Endothelial cell of umbilical vein (primary cell): Measurements from ENCODE around the gene PCSK6. TPM values are rescaled to one million over a fixed set of nuclear protein-coding genes. Genes with fewer than 3 reads are reported as not detected.

Source experiments
- BruUV-seq: library from RNA; stranded (reverse); fragments of 400-500 nt; replicated peaks from 2 replicates; lab custom pipeline; 2021; lab: Mats Ljungman, UMichigan
- CTCF ChIA-PET: fragments of 300-600, 350-600 bp; sonication (Branson Sonifier 250); formaldehyde crosslinking; loops from one replicate; lab custom pipeline; 2021; ENCODE audit warnings: antibody characterized with exemption, inconsistent platforms; lab: Charles Lee
- POLR2A ChIA-PET: fragments of 300-600, 350-600 bp; sonication (Branson Sonifier 250); formaldehyde crosslinking; loops from one replicate; lab custom pipeline; 2021; ENCODE audit warnings: antibody characterized with exemption, inconsistent platforms; lab: Charles Lee
- DNase-seq: peaks from one replicate; pipeline ENCODE4 v3.0.0-alpha.2; 2011; ENCODE audit warnings: low read depth, low spot score
- FAIRE-seq: peaks from 2 replicates; lab custom pipeline; 2011; peaks lifted over from hg19 to GRCh38; lab: Jason Lieb, UNC
- H2AFZ ChIP-seq: 2 replicates; pipeline ENCODE4 v1.6.0; 2012; ENCODE audit warnings: low read depth, low read length, control low read depth, inconsistent platforms
- H3K27ac ChIP-seq: 2 replicates; pipeline ENCODE4 v1.5.1; 2011; ENCODE audit warnings: low read depth, mild to moderate bottlenecking, control low read depth, low read length, moderate library complexity; ENCODE audit not compliant: insufficient read depth
- H3K27me3 ChIP-seq, 2 experiments: 2 replicates each; pipeline versions ENCODE4 v1.6.0 to v1.6.1; 2011; ENCODE audit warnings: low read length in 2 of 2, mixed read lengths in 1 of 2; ENCODE audit not compliant: control insufficient read depth in 2 of 2, insufficient read depth in 2 of 2
- H3K36me3 ChIP-seq, 2 experiments: 2 replicates in 1 of 2; 3 replicates in 1 of 2; pipeline ENCODE4 v1.5.1; 2011; ENCODE audit warnings: low read length in 2 of 2, mild to moderate bottlenecking in 1 of 2, moderate library complexity in 1 of 2; ENCODE audit not compliant: control insufficient read depth in 2 of 2, insufficient read depth in 2 of 2; ENCODE audit errors: extremely low read depth in 1 of 2
- H3K4me1 ChIP-seq: 3 replicates; pipeline ENCODE4 v1.5.1; 2011; ENCODE audit warnings: mild to moderate bottlenecking, low read length; ENCODE audit not compliant: control insufficient read depth, insufficient read depth; ENCODE audit errors: extremely low read depth
- H3K4me2 ChIP-seq: 2 replicates; pipeline ENCODE4 v1.6.1; 2011; ENCODE audit warnings: low read length, control low read depth, mixed read lengths; ENCODE audit not compliant: insufficient read depth
- H3K4me3 ChIP-seq, 3 experiments: fragments of 200-600 bp in 1 of 3; sonication (generic), shearing (Covaris generic) in 1 of 3; replicated peaks in 1 of 3; 2 replicates each; pipeline ENCODE4 v1.5.1; 2011 to 2016; ENCODE audit warnings: control low read depth in 3 of 3, low read length in 3 of 3, mild to moderate bottlenecking in 2 of 3, inconsistent platforms in 1 of 3, low read depth in 1 of 3, moderate library complexity in 1 of 3; ENCODE audit not compliant: insufficient read depth in 1 of 3
- H3K79me2 ChIP-seq: 2 replicates; pipeline ENCODE4 v1.6.0; 2012; ENCODE audit warnings: low read length, inconsistent platforms; ENCODE audit not compliant: control insufficient read depth, insufficient read depth
- H3K9ac ChIP-seq: replicated peaks from 2 replicates; pipeline ENCODE3; 2011; ENCODE audit warnings: low read length, control low read depth; ENCODE audit not compliant: insufficient read depth; ENCODE audit errors: extremely low read depth
- H3K9me1 ChIP-seq: replicated peaks from 3 replicates; pipeline ENCODE4 v1.6.0; 2011; ENCODE audit warnings: mild to moderate bottlenecking, low read length; ENCODE audit not compliant: control insufficient read depth, insufficient read depth; ENCODE audit errors: extremely low read depth
- H3K9me3 ChIP-seq: replicated peaks from 2 replicates; pipeline ENCODE4 v1.5.1; 2012; ENCODE audit warnings: low read length, inconsistent platforms; ENCODE audit not compliant: control insufficient read depth, insufficient read depth
- H4K20me1 ChIP-seq: replicated peaks from 2 replicates; pipeline ENCODE3; 2011; ENCODE audit warnings: mild to moderate bottlenecking, low read length; ENCODE audit not compliant: control insufficient read depth, insufficient read depth; ENCODE audit errors: extremely low read depth
- CTCF ChIP-seq, 2 donors: IDR thresholded peaks; 1 replicate in 1 of 2; 2 replicates in 1 of 2; pipeline ENCODE4 v1.5.1; 2011; ENCODE audit warnings: low read length in 2 of 2, mild to moderate bottlenecking in 2 of 2, moderate library complexity in 2 of 2, control low read depth in 1 of 2, inconsistent platforms in 1 of 2, low read depth in 1 of 2; ENCODE audit not compliant: insufficient read depth in 1 of 2; ENCODE audit errors: extremely low read depth in 1 of 2
- EZH2 ChIP-seq: IDR thresholded peaks from 2 replicates; pipeline ENCODE4 v1.6.1; 2012; ENCODE audit warnings: borderline replicate concordance, low read depth, mild to moderate bottlenecking, moderate library complexity, low read length, inconsistent platforms; ENCODE audit not compliant: severe bottlenecking
- FOS ChIP-seq: IDR thresholded peaks from 2 replicates; pipeline ENCODE4 v1.6.1; 2011; ENCODE audit warnings: mild to moderate bottlenecking, low read length, moderate library complexity, borderline replicate concordance; ENCODE audit not compliant: insufficient read depth
- GATA2 ChIP-seq: IDR thresholded peaks from 2 replicates; pipeline ENCODE4 v1.7.0; 2011; ENCODE audit warnings: low read depth, mild to moderate bottlenecking, moderate library complexity, mixed read lengths, low read length; ENCODE audit not compliant: insufficient read length, insufficient read depth
- JUN ChIP-seq: IDR thresholded peaks from 2 replicates; pipeline ENCODE4 v1.6.1; 2011; ENCODE audit warnings: borderline replicate concordance, low read depth; ENCODE audit not compliant: insufficient read length, insufficient read depth
- MYC ChIP-seq: IDR thresholded peaks from one replicate; pipeline ENCODE4 v1.6.1; 2011; ENCODE audit warnings: mild to moderate bottlenecking, low read depth, low read length
- POLR2A ChIP-seq: IDR thresholded peaks from 2 replicates; pipeline ENCODE4 v1.6.1; 2012; ENCODE audit warnings: low read depth, mild to moderate bottlenecking, control low read depth, low read length
- POLR2AphosphoS5 ChIP-seq: IDR thresholded peaks from 2 replicates; pipeline ENCODE4 v1.6.1; 2012; ENCODE audit warnings: low read depth, mild to moderate bottlenecking, control low read depth, low read length, moderate library complexity; ENCODE audit not compliant: insufficient read depth
- dilution Hi-C: fragments of 300-500 bp; cut with MboI; formaldehyde crosslinking; loops from one replicate; pipeline ENCODE4 v1.15.0; 2019; ENCODE audit warnings: low sequenced_read_pairs; ENCODE audit not compliant: extremely low pct_ligation_motif_present
- intact Hi-C: fragments of 100-400 bp; cut with micrococcal nuclease; formaldehyde crosslinking; loops from one replicate; pipeline ENCODE4 v1.10.0; 2022
- polyA plus RNA-seq, 4 experiments: library from polyadenylated mRNA; depleted of rRNA in 3 of 4; stranded (reverse) in 3 of 4; unstranded in 1 of 4; fragments of >200 nt; gene quantifications; 2 replicates each; pipeline versions ENCODE4 v1.2.1 to v1.2.3, GENCODE V29; 2011 to 2012; ENCODE audit warnings: missing spikeins in 1 of 4
- total RNA-seq: library from RNA; stranded (reverse); gene quantifications from 2 replicates; pipeline ENCODE4 v1.2.3, GENCODE V29; 2021
- TF ChIP-seq, protein P1 (sequence below): IDR thresholded peaks from 2 replicates; pipeline ENCODE4 v1.6.1; 2011; ENCODE audit not compliant: insufficient read depth, insufficient read length

PCSK6 gene
- total and polyA plus RNA-seq, 2 donors (not counting 3 experiments of a cell fraction or from before 2014, with no cell fraction given): 0.18 to 0.69 TPM

DNA sequence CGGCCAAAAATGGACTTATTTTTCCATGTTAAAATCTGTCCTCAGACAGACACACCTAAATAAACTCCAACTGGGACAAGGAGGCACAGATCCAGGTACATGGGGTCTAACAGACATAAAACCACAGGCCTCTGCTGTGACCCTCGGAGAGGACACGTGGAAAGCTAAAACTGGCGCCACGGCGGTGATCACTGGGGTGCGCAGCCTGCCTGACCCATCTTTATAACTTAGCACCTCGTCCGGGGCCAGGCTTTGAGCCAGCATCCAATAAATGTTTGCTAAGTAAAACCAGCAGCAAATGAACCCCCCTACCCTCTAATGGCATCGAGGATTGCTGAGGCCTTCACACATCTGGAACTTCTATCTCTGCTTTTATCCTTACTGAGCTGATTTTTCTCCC lies 15.3 kb downstream of the PCSK6 start:
- H3K79me2 ChIP-seq: no peaks in the 10 kb centered on the region
- H3K36me3 ChIP-seq: no peaks in the 10 kb centered on the region
- no peak for DNase-seq
- no TSS peak for BruUV-seq
- no peaks in the 10 kb centered on the region for H3K4me1 ChIP-seq
- ChIA-PET CTCF (no interaction called here), POLR2A (no interaction called here)
- no peak overlapping the region for H3K4me3 ChIP-seq
- no peak overlapping the region for H3K9ac ChIP-seq
- H3K9me3 ChIP-seq: no peaks in the 10 kb centered on the region
- peaks cover 0 to 6% of the 10 kb centered on the region in 2 experiments for H3K27me3 ChIP-seq
- intact Hi-C loops: no loop called here
- FAIRE-seq: no peak
- TF ChIP-seq FOS (no peak), POLR2AphosphoS5 (no peak), EZH2 (no peak), CTCF (IDR thresholded peaks at IDR 0.05; ENCODE audit: extremely low read depth in 1 of 2, insufficient read depth in 1 of 2, low read depth in 1 of 2, low read length in 2 of 2) (no peak), POLR2A (no peak), GATA2 (no peak), MYC (no peak), JUN (no peak)
- TF ChIP-seq, protein P1, sequence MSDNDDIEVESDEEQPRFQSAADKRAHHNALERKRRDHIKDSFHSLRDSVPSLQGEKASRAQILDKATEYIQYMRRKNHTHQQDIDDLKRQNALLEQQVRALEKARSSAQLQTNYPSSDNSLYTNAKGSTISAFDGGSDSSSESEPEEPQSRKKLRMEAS: no peak
- no peak overlapping the region for H2AFZ ChIP-seq
- H4K20me1 ChIP-seq: no peaks in the 10 kb centered on the region
- dilution Hi-C loops: no loop called here
- H3K27ac ChIP-seq: no peak overlapping the region
- no peak overlapping the region for H3K4me2 ChIP-seq
- no peaks in the 10 kb centered on the region for H3K9me1 ChIP-seq
